ENCODE data around the gene FTO. TPM values are rescaled to one million over a fixed set of nuclear protein-coding genes. Genes with fewer than 3 reads are reported as not detected.

The FTO gene
- polyA plus RNA-seq, 2 donors: 5.3 to 14.7 TPM

GRCh38 chr16:53855511-53855910 is 151.6 kb downstream of the FTO start:
- Histone ChIP-seq H3K9me3 (ENCODE audit: control insufficient read depth in 2 of 2, insufficient read depth in 1 of 2, low read depth in 1 of 2, low read length in 1 of 2) (no peaks in the 10 kb centered on the region), H3K27me3 (ENCODE audit: control insufficient read depth in 1 of 2, insufficient read depth in 2 of 2, low read length in 2 of 2) (no peaks in the 10 kb centered on the region), H3K36me3 (ENCODE audit: control insufficient read depth in 2 of 2, insufficient read depth in 2 of 2, low read length in 1 of 2) (no peaks in the 10 kb centered on the region), H3K4me3 (ENCODE audit: low read depth in 1 of 2, low read length in 2 of 2) (no peak overlapping the region), H3K4me1 (ENCODE audit: control insufficient read depth in 2 of 2, insufficient read depth in 2 of 2, low read length in 1 of 2) (no peaks in the 10 kb centered on the region), H3K27ac (ENCODE audit: low read depth in 2 of 2, low read length in 1 of 2) (no peak overlapping the region)
- 96% methylated on average over 1 of the region's 1 CpG for WGBS, 2 donors

GRCh38 chr16:53859995-53860540 is 156.1 kb downstream of the FTO start:
- Histone ChIP-seq H3K4me1 (ENCODE audit: control insufficient read depth in 2 of 2, insufficient read depth in 2 of 2, low read length in 1 of 2) (no peaks in the 10 kb centered on the region), H3K36me3 (ENCODE audit: control insufficient read depth in 2 of 2, insufficient read depth in 2 of 2, low read length in 1 of 2) (no peaks in the 10 kb centered on the region), H3K27me3 (ENCODE audit: control insufficient read depth in 1 of 2, insufficient read depth in 2 of 2, low read length in 2 of 2) (no peaks in the 10 kb centered on the region), H3K4me3 (ENCODE audit: low read depth in 1 of 2, low read length in 2 of 2) (no peak overlapping the region), H3K9me3 (ENCODE audit: control insufficient read depth in 2 of 2, insufficient read depth in 1 of 2, low read depth in 1 of 2, low read length in 1 of 2) (no peaks in the 10 kb centered on the region), H3K27ac (ENCODE audit: low read depth in 2 of 2, low read length in 1 of 2) (no peak overlapping the region)
- 92 to 98% methylated on average over 2 of the region's 2 CpGs for WGBS, 2 donors

GRCh38 chr16:53863861-53864260 is 159.9 kb downstream of the FTO start:
- Histone ChIP-seq H3K27ac (ENCODE audit: low read depth in 2 of 2, low read length in 1 of 2) (no peak overlapping the region), H3K9me3 (ENCODE audit: control insufficient read depth in 2 of 2, insufficient read depth in 1 of 2, low read depth in 1 of 2, low read length in 1 of 2) (no peaks in the 10 kb centered on the region), H3K4me3 (ENCODE audit: low read depth in 1 of 2, low read length in 2 of 2) (no peak overlapping the region), H3K27me3 (ENCODE audit: control insufficient read depth in 1 of 2, insufficient read depth in 2 of 2, low read length in 2 of 2) (no peaks in the 10 kb centered on the region), H3K4me1 (ENCODE audit: control insufficient read depth in 2 of 2, insufficient read depth in 2 of 2, low read length in 1 of 2) (no peaks in the 10 kb centered on the region), H3K36me3 (ENCODE audit: control insufficient read depth in 2 of 2, insufficient read depth in 2 of 2, low read length in 1 of 2) (no peaks in the 10 kb centered on the region)
- 82 to 90% methylated on average over 2 of the region's 2 CpGs for WGBS, 2 donors

- Histone ChIP-seq H3K9me3 (ENCODE audit: control insufficient read depth in 2 of 2, insufficient read depth in 1 of 2, low read depth in 1 of 2, low read length in 1 of 2) (no peaks in the 10 kb centered on the region), H3K27me3 (ENCODE audit: control insufficient read depth in 1 of 2, insufficient read depth in 2 of 2, low read length in 2 of 2) (no peaks in the 10 kb centered on the region), H3K4me1 (ENCODE audit: control insufficient read depth in 2 of 2, insufficient read depth in 2 of 2, low read length in 1 of 2) (no peaks in the 10 kb centered on the region), H3K36me3 (ENCODE audit: control insufficient read depth in 2 of 2, insufficient read depth in 2 of 2, low read length in 1 of 2) (no peaks in the 10 kb centered on the region), H3K27ac (ENCODE audit: low read depth in 2 of 2, low read length in 1 of 2) (peak overlapping the region; percentile 66 to 78), H3K4me3 (ENCODE audit: low read depth in 1 of 2, low read length in 2 of 2) (no peak overlapping the region)
- WGBS, 2 donors: 49 to 86% methylated on average over 2 of the region's 2 CpGs
Observed at GRCh38 chr16:53864819-53865493, 161.0 kb downstream of the FTO start.

- Histone ChIP-seq H3K27ac (ENCODE audit: low read depth in 2 of 2, low read length in 1 of 2) (peak overlapping the region in 1 of 2 donors; percentile 66), H3K36me3 (ENCODE audit: control insufficient read depth in 2 of 2, insufficient read depth in 2 of 2, low read length in 1 of 2) (no peaks in the 10 kb centered on the region), H3K4me1 (ENCODE audit: control insufficient read depth in 2 of 2, insufficient read depth in 2 of 2, low read length in 1 of 2) (no peaks in the 10 kb centered on the region), H3K4me3 (ENCODE audit: low read depth in 1 of 2, low read length in 2 of 2) (no peak overlapping the region), H3K9me3 (ENCODE audit: control insufficient read depth in 2 of 2, insufficient read depth in 1 of 2, low read depth in 1 of 2, low read length in 1 of 2) (no peaks in the 10 kb centered on the region), H3K27me3 (ENCODE audit: control insufficient read depth in 1 of 2, insufficient read depth in 2 of 2, low read length in 2 of 2) (no peaks in the 10 kb centered on the region)
- 11 to 29% methylated on average over 1 of the region's 1 CpG for WGBS, 2 donors
Observed at GRCh38 chr16:53865494-53865863, 161.5 kb downstream of the FTO start.

- Histone ChIP-seq H3K4me3 (ENCODE audit: low read depth in 1 of 2, low read length in 2 of 2) (no peak overlapping the region), H3K9me3 (ENCODE audit: control insufficient read depth in 2 of 2, insufficient read depth in 1 of 2, low read depth in 1 of 2, low read length in 1 of 2) (no peaks in the 10 kb centered on the region), H3K27ac (ENCODE audit: low read depth in 2 of 2, low read length in 1 of 2) (no peak overlapping the region), H3K27me3 (ENCODE audit: control insufficient read depth in 1 of 2, insufficient read depth in 2 of 2, low read length in 2 of 2) (no peaks in the 10 kb centered on the region), H3K36me3 (ENCODE audit: control insufficient read depth in 2 of 2, insufficient read depth in 2 of 2, low read length in 1 of 2) (no peaks in the 10 kb centered on the region), H3K4me1 (ENCODE audit: control insufficient read depth in 2 of 2, insufficient read depth in 2 of 2, low read length in 1 of 2) (no peaks in the 10 kb centered on the region)
- WGBS, 2 donors: 89 to 90% methylated on average over 1 of the region's 1 CpG
Observed at GRCh38 chr16:53866520-53866919, 162.6 kb downstream of the FTO start.

- H3K9me3 ChIP-seq (ENCODE audit: control insufficient read depth in 2 of 2, insufficient read depth in 1 of 2, low read depth in 1 of 2, low read length in 1 of 2): no peaks in the 10 kb centered on the region
- no peaks in the 10 kb centered on the region for H3K4me1 ChIP-seq (ENCODE audit: control insufficient read depth in 2 of 2, insufficient read depth in 2 of 2, low read length in 1 of 2)
- no peak overlapping the region for H3K27ac ChIP-seq (ENCODE audit: low read depth in 2 of 2, low read length in 1 of 2)
- no peak overlapping the region for H3K4me3 ChIP-seq (ENCODE audit: low read depth in 1 of 2, low read length in 2 of 2)
- 94 to 98% methylated on average over 1 of the region's 1 CpG for WGBS, 2 donors
- peaks cover 0 to 6% of the 10 kb centered on the region in 2 donors for H3K36me3 ChIP-seq (ENCODE audit: control insufficient read depth in 2 of 2, insufficient read depth in 2 of 2, low read length in 1 of 2)
- no peaks in the 10 kb centered on the region for H3K27me3 ChIP-seq (ENCODE audit: control insufficient read depth in 1 of 2, insufficient read depth in 2 of 2, low read length in 2 of 2)
Observed at GRCh38 chr16:53870831-53871230, 166.9 kb downstream of the FTO start.

- 73 to 85% methylated on average over 1 of the region's 1 CpG for WGBS, 2 donors
- H3K27ac ChIP-seq (ENCODE audit: low read depth in 2 of 2, low read length in 1 of 2): no peak overlapping the region
- H3K4me1 ChIP-seq (ENCODE audit: control insufficient read depth in 2 of 2, insufficient read depth in 2 of 2, low read length in 1 of 2): no peaks in the 10 kb centered on the region
- H3K4me3 ChIP-seq (ENCODE audit: low read depth in 1 of 2, low read length in 2 of 2): no peak overlapping the region
- no peaks in the 10 kb centered on the region for H3K27me3 ChIP-seq (ENCODE audit: control insufficient read depth in 1 of 2, insufficient read depth in 2 of 2, low read length in 2 of 2)
- no peaks in the 10 kb centered on the region for H3K9me3 ChIP-seq (ENCODE audit: control insufficient read depth in 2 of 2, insufficient read depth in 1 of 2, low read depth in 1 of 2, low read length in 1 of 2)
- H3K36me3 ChIP-seq (ENCODE audit: control insufficient read depth in 2 of 2, insufficient read depth in 2 of 2, low read length in 1 of 2): peaks cover 0 to 6% of the 10 kb centered on the region in 2 donors
Observed at GRCh38 chr16:53872248-53873221, 168.6 kb downstream of the FTO start.

GRCh38 chr16:53876811-53877210 is 172.9 kb downstream of the FTO start:
- H3K9me3 ChIP-seq (ENCODE audit: control insufficient read depth in 2 of 2, insufficient read depth in 1 of 2, low read depth in 1 of 2, low read length in 1 of 2): no peaks in the 10 kb centered on the region
- H3K27ac ChIP-seq (ENCODE audit: low read depth in 2 of 2, low read length in 1 of 2): no peak overlapping the region
- H3K36me3 ChIP-seq (ENCODE audit: control insufficient read depth in 2 of 2, insufficient read depth in 2 of 2, low read length in 1 of 2): peaks cover 0 to 6% of the 10 kb centered on the region in 2 donors
- H3K4me3 ChIP-seq (ENCODE audit: low read depth in 1 of 2, low read length in 2 of 2): no peak overlapping the region
- 95% methylated on average over 5 of the region's 5 CpGs for WGBS, 2 donors
- no peaks in the 10 kb centered on the region for H3K4me1 ChIP-seq (ENCODE audit: control insufficient read depth in 2 of 2, insufficient read depth in 2 of 2, low read length in 1 of 2)
- H3K27me3 ChIP-seq (ENCODE audit: control insufficient read depth in 1 of 2, insufficient read depth in 2 of 2, low read length in 2 of 2): no peaks in the 10 kb centered on the region
